IgD-negative memory B cell (primary cell): Measurements from ENCODE around the gene TFF2. TPM values are rescaled to one million over a fixed set of nuclear protein-coding genes. Genes with fewer than 3 reads are reported as not detected.

Experiments used
- H3K27ac Mint-ChIP-seq, 3 donors: one replicate each; pipeline ENCODE4 v1.8.0; 2020 to 2022; ENCODE audit warnings: mild to moderate bottlenecking in 3 of 3, mixed read lengths in 3 of 3, moderate library complexity in 1 of 3
- H3K27me3 Mint-ChIP-seq: one replicate; pipeline ENCODE4 v1.8.0; 2021; ENCODE audit warnings: mixed read lengths
- H3K36me3 Mint-ChIP-seq: one replicate; pipeline ENCODE4 v1.8.0; 2020; ENCODE audit warnings: mild to moderate bottlenecking, mixed read lengths
- H3K4me1 Mint-ChIP-seq, 3 donors: one replicate each; pipeline ENCODE4 v1.8.0; 2020 to 2022; ENCODE audit warnings: mixed read lengths in 3 of 3, mild to moderate bottlenecking in 1 of 3
- H3K4me3 Mint-ChIP-seq, 4 donors: one replicate each; pipeline ENCODE4 v1.8.0; 2020 to 2022; ENCODE audit warnings: mild to moderate bottlenecking in 4 of 4, mixed read lengths in 4 of 4, moderate library complexity in 3 of 4
- H3K9me3 Mint-ChIP-seq, 3 donors: one replicate each; pipeline ENCODE4 v1.8.0; 2020 to 2021; ENCODE audit warnings: mixed read lengths in 3 of 3, mild to moderate bottlenecking in 1 of 3
- polyA plus RNA-seq: library from polyadenylated mRNA; unstranded; fragments of 300-500 nt; fragmentation: Illumina TruSeq; gene quantifications from one replicate; pipeline ENCODE4 v1.2.3, GENCODE V29; 2021

The TFF2 gene
- polyA plus RNA-seq, 1 donor from 2014 or later, result not detected

GRCh38 chr21:42377211-42377950 lies 26.6 kb upstream of the TFF2 start:
- Mint-ChIP-seq H3K27me3 (peaks cover 12% of the 10 kb centered on the region), H3K36me3 (no peaks in the 10 kb centered on the region), H3K4me3 (no peak overlapping the region), H3K27ac (no peak overlapping the region), H3K4me1 (peaks cover 2 to 10% (median 9%) of the 10 kb centered on the region in 3 donors), H3K9me3 (peaks cover 7 to 9% (median 9%) of the 10 kb centered on the region in 3 donors)

GRCh38 chr21:42376338-42376982 lies 25.7 kb upstream of the TFF2 start:
- peaks cover 12% of the 10 kb centered on the region for H3K27me3 Mint-ChIP-seq
- H3K9me3 Mint-ChIP-seq, result peaks cover 0 to under 1% (median under 1%) of the 10 kb centered on the region in 3 donors
- H3K27ac Mint-ChIP-seq, result no peak overlapping the region
- H3K36me3 Mint-ChIP-seq, result no peaks in the 10 kb centered on the region
- no peak overlapping the region for H3K4me3 Mint-ChIP-seq
- peaks cover 2 to 10% (median 9%) of the 10 kb centered on the region in 3 donors for H3K4me1 Mint-ChIP-seq

DNA sequence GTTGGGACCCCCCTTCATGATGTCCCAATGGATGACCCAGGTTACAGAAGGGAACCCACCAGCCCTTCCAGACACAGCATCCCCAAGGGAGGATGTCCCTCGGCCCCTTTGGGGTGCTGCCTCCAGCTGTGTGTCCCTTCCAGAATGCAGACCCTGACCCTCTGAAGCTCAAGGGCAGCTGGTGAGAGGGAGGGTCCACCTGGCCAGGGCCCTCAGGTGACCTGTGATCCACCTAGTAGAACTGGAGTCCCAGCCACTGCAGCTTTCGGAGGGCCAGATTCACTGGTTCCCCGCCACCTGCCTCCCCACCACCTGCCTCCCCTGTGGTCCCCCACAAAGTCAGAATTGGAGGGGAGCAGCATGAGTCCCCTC lies 25.2 kb upstream of the TFF2 start:
- H3K27ac Mint-ChIP-seq, result no peak overlapping the region
- no peaks in the 10 kb centered on the region for H3K9me3 Mint-ChIP-seq
- no peaks in the 10 kb centered on the region for H3K36me3 Mint-ChIP-seq
- H3K4me3 Mint-ChIP-seq, result no peak overlapping the region
- peaks cover 12% of the 10 kb centered on the region for H3K27me3 Mint-ChIP-seq
- H3K4me1 Mint-ChIP-seq, result peaks cover 2 to 10% (median 9%) of the 10 kb centered on the region in 3 donors

DNA sequence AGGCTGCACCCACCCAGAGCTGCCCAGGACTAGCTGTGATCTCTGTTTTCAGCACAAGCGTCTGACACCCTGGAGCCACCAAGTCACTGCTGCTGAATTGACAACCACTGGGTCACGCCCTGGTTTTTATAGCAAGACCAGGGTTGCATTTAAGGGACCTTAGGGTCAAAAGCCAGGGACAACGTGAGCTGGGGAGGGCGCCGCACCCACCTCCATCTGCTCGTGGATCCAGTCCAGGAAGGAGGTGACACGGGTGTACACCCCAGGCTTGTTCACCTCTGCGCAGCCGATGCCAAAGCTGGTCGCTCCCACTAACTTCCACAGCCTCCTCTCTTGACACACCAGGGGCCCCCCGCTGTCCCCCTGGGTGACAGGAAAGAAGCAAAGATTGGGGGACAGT lies 24.7 kb upstream of the TFF2 start:
- H3K4me3 Mint-ChIP-seq, result no peak overlapping the region
- H3K36me3 Mint-ChIP-seq, result no peaks in the 10 kb centered on the region
- H3K27me3 Mint-ChIP-seq, result peaks cover 13% of the 10 kb centered on the region

DNA sequence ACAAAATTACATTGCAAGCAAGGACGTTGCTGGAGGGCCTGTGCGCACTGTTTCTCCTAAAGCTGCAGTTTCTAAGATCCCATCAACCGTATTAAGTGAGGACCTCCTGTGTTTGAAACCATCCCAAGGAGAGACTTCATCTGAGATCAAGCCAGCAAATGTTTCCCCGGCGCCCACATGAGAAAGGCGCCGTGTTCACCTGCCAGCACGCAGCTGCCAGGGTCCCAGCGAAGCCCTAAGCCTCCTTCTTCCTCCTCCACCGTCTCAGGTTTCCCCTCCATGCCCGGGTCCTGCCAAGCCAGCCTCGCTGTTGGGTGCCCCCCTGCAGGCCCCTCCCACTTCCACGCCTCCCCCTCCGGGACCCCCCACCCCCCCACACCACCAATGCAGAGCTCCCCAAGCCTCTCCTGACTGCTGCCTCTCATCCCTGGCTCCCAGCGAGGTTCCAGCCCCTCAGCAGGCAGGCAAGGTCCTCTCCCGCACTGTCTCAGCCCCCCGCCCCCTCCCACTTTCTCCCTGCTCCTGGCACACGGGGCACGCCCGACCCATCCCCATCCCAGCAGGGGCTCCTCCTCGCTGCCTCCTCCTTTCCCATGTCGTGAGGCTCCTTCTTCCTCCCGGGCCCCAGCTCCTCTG lies 24.2 kb upstream of the TFF2 start:
- Mint-ChIP-seq H3K4me1 (peaks cover 2 to 10% (median 9%) of the 10 kb centered on the region in 3 donors), H3K4me3 (no peak overlapping the region), H3K27ac (no peak overlapping the region), H3K36me3 (no peaks in the 10 kb centered on the region), H3K9me3 (no peaks in the 10 kb centered on the region), H3K27me3 (peaks cover 13% of the 10 kb centered on the region)

More for the DNA sequence above, 24.7 kb upstream of the TFF2 start:
- peaks cover 2 to 10% (median 9%) of the 10 kb centered on the region in 3 donors for H3K4me1 Mint-ChIP-seq
- no peaks in the 10 kb centered on the region for H3K9me3 Mint-ChIP-seq
- H3K27ac Mint-ChIP-seq, result no peak overlapping the region

- Mint-ChIP-seq H3K27me3 (peaks cover 10% of the 10 kb centered on the region), H3K27ac (peak overlapping the region in 1 of 3 donors; percentile 32), H3K36me3 (no peaks in the 10 kb centered on the region), H3K9me3 (no peaks in the 10 kb centered on the region), H3K4me1 (peaks cover under 1 to 7% (median 7%) of the 10 kb centered on the region in 3 donors), H3K4me3 (no peak overlapping the region)
Observed at GRCh38 chr21:42374457-42374856, 23.7 kb upstream of the TFF2 start.

DNA sequence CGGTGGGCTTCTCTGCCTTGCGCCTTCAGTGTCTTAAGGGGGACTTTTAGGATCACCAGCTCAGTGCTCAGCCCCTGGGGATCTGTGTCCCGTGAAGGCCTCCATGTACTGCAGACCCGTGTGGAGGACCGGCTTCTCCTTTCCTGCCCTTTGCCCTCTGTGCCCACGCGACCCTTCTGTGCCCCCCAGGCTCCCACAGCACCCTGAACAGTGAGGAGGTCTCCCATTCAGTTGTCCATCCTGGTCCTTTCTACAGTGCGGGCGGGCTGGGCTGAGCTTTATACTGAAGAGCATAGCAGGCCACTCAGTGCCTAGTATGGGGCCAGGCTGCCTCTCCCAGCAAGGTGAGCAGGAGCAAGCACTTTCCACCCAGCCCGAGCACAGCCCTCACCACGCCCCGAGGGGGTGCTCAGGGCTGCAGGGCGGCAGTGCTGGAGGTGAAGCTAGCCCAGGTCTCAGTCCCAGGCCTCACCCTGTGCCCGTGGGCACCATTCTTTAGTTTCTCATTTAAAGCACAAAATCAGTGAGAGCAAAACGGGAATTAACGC lies 23.2 kb upstream of the TFF2 start:
- peaks cover 10% of the 10 kb centered on the region for H3K27me3 Mint-ChIP-seq
- H3K36me3 Mint-ChIP-seq, result no peaks in the 10 kb centered on the region
- peak overlapping the region in 1 of 3 donors; percentile 32 for H3K27ac Mint-ChIP-seq

DNA sequence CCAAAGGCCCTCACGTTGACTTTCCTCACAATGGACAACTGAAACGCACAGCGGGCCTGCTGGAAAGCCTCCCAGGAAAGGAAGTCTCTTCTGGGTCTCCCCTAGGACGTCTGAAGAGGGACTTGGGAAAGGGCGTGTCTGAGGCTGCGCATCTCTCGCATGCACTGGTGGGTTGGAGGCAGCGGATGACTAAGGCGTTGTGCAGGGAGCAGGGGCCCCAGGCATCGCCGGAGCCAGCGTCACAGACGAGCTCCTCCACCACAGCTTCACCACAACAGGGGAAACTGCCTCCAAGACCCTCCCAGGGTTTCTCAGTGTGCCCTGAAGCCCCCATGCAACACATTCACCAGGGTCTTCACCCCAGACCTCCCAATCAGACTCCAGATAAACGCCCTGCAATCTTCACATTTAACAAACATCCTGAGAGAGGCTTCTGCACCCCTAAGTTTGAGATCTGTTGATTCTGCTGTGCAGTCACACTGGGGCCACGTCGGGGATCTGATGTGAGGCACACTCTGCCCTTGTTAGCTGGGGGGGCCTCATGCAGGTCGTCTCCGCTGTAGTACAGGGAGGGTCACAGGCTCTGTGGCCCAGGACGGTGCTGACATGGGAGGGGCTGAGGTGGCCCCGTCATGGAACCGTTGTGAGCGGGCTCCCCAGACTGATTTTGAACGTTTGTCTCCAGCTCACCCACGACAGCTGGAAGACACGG lies 22.6 kb upstream of the TFF2 start:
- Mint-ChIP-seq H3K27ac (no peak overlapping the region), H3K36me3 (no peaks in the 10 kb centered on the region), H3K4me1 (peaks cover 0 to 4% (median 4%) of the 10 kb centered on the region in 3 donors), H3K27me3 (peaks cover 10% of the 10 kb centered on the region), H3K9me3 (no peaks in the 10 kb centered on the region), H3K4me3 (no peak overlapping the region)

More for the DNA sequence above, 23.2 kb upstream of the TFF2 start:
- no peaks in the 10 kb centered on the region for H3K9me3 Mint-ChIP-seq
- no peak overlapping the region for H3K4me3 Mint-ChIP-seq
- peaks cover 0 to 5% (median 4%) of the 10 kb centered on the region in 3 donors for H3K4me1 Mint-ChIP-seq

- H3K4me1 Mint-ChIP-seq, result no peaks in the 10 kb centered on the region
- no peak overlapping the region for H3K27ac Mint-ChIP-seq
- H3K36me3 Mint-ChIP-seq, result no peaks in the 10 kb centered on the region
- no peak overlapping the region for H3K4me3 Mint-ChIP-seq
- no peaks in the 10 kb centered on the region for H3K9me3 Mint-ChIP-seq
- H3K27me3 Mint-ChIP-seq, result peaks cover 8% of the 10 kb centered on the region
Observed at GRCh38 chr21:42370894-42371654, 20.3 kb upstream of the TFF2 start.

DNA sequence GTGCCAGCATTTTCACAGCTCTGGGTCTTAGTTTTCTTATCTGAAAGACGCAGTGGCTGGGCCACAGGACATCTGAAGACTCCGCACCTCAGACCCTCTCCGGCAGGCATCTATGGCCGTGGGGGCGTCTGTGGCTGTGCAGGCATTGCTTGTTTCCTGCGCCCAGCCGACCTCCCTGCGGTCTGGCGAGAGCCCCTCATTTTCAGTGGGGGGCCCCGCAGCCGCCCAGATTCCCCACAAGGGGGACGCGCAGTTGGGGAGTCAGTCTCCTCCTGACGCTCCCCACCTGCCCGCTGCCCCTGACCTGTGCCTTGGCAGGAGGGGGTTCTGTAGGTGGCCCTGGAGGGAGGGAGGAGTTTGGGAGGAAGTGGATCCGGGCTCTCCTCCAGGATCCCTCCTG lies 19.0 kb upstream of the TFF2 start:
- Mint-ChIP-seq H3K27me3 (peaks cover 8% of the 10 kb centered on the region), H3K36me3 (no peaks in the 10 kb centered on the region), H3K4me1 (no peaks in the 10 kb centered on the region), H3K4me3 (no peak overlapping the region), H3K27ac (no peak overlapping the region), H3K9me3 (no peaks in the 10 kb centered on the region)

DNA sequence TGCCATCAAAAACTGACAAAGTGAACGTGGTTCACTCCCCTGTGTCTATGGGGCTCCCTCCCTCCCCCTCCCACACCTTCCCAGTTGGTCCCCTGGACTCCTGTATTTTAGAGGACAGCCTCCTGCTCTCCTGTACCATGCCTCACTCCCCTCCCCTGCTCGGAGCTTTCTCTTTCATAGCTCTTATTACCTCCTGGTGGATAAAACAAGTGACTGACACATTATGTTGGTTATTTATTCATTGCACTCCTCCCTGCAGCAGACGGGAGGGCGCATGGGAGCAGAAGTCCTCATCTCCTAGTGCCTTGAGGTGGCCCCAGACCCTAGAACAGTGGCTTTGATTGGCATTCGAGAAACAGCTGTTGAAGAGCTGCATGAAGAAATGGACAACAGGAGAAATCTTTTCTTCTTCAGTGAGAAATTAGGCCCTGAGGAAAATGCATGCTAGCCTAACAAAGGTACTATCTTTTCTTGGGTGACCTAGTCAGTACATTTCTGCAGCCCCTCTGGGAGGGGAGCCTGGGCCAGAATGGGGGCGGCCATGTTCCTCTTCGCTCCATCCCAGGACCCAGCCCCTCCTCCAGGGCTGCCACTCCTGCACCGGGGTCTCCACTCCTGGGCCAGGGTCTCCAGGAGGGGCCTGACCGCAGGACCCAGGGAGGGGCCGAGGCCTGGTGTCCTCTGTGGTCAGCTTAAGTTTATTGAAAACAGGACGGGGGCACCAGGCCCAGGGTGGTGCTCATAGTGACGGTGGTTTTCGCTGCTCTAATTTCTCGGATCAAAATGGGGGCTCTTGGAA lies 16.8 kb upstream of the TFF2 start:
- Mint-ChIP-seq H3K27ac (peak overlapping the region in 1 of 3 donors; percentile 11), H3K9me3 (no peaks in the 10 kb centered on the region), H3K4me3 (no peak overlapping the region), H3K36me3 (no peaks in the 10 kb centered on the region), H3K27me3 (peaks cover 20% of the 10 kb centered on the region), H3K4me1 (peaks cover 0 to 3% (median 0%) of the 10 kb centered on the region in 3 donors)

- Mint-ChIP-seq H3K4me1 (peaks cover 0 to 9% (median 3%) of the 10 kb centered on the region in 3 donors), H3K9me3 (no peaks in the 10 kb centered on the region), H3K27ac (peak within 1 kb of the TSS in 1 of 3 donors; percentile 11), H3K4me3 (no peak within 1 kb of the TSS), H3K36me3 (no peaks in the 10 kb centered on the region), H3K27me3 (peaks cover 25% of the 10 kb centered on the region)
Observed at GRCh38 chr21:42366292-42367010, 15.7 kb upstream of the TFF2 start, which contains the start of gene TFF1. Gene TFF1, minus strand, starts transcription at chr21:42366535. Its CDS starts 40 bp downstream, at chr21:42366495.

DNA sequence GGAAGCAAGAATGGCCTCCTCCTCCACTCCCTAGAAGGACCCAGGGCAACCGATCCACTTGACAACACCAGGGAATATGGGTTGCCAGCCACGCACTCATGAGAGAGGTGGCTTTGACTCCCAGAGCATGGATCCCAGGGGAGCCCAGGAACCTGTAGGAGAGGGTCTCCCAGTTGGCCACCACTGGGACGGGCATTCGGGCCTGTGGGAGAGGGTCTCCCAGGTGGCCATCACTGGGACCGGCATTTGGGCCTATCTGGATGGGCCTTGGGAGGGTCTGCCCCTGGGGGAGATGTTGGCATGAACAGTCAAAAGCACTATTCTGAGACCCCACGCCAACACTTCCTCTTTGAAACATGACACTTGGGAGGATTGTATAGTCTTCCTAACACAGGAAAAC lies 15.0 kb upstream of the TFF2 start:
- Mint-ChIP-seq H3K27ac (no peak overlapping the region), H3K9me3 (no peaks in the 10 kb centered on the region), H3K4me3 (no peak overlapping the region), H3K36me3 (no peaks in the 10 kb centered on the region), H3K27me3 (peaks cover 24% of the 10 kb centered on the region), H3K4me1 (peaks cover 0 to 9% (median 3%) of the 10 kb centered on the region in 3 donors)
